HG02798 (cell line): ENCODE results near the gene ATOX1.
A peak's percentile ranks its signal among the peaks of the same experiment; 100 is the strongest.
"Not testable (repeated sequence)": the region's sequence is repeated elsewhere in the genome, so short reads cannot be mapped to it uniquely, and the experiment has no call there.

Experiments used
- ATAC-seq: cut with Tn5 transposase; IDR thresholded peaks from one replicate; pipeline ENCODE4 v1.9.1; 2021; ENCODE audit warnings: mild to moderate bottlenecking; ENCODE audit not compliant: unreplicated experiment, poor library complexity

ATOX1 gene

GRCh38 chr5:151758430-151759241 is at the start of gene ATOX1:
Gene ATOX1, minus strand, starts transcription at chr5:151758631. Its CDS starts 80 bp downstream, at chr5:151758551.
- ATAC-seq: peak; percentile 97

GRCh38 chr5:151805414-151806223 is 47.2 kb upstream of the ATOX1 start:
- ATAC-seq: no peak

GRCh38 chr5:151800532-151800931 is 42.1 kb upstream of the ATOX1 start:
- ATAC-seq: no peak

- ATAC-seq: no peak
These were observed 41.0 kb upstream of the ATOX1 start for GRCh38 chr5:151799407-151799806.

GRCh38 chr5:151798674-151799073 is 40.2 kb upstream of the ATOX1 start:
- no peak for ATAC-seq

- no peak for ATAC-seq
These were observed 37.0 kb upstream of the ATOX1 start for GRCh38 chr5:151795426-151795825.

- ATAC-seq: no peak
These were observed 34.9 kb upstream of the ATOX1 start for GRCh38 chr5:151793358-151793757.

- ATAC-seq: no peak
These were observed 29.4 kb upstream of the ATOX1 start for GRCh38 chr5:151787817-151788216.

- no peak for ATAC-seq
These were observed 28.0 kb upstream of the ATOX1 start for GRCh38 chr5:151786468-151786867.

- ATAC-seq: no peak
These were observed 25.7 kb upstream of the ATOX1 start for GRCh38 chr5:151784141-151784540.

GRCh38 chr5:151783664-151784063 is 25.2 kb upstream of the ATOX1 start:
- not testable (repeated sequence) for ATAC-seq

GRCh38 chr5:151781201-151781600 is 22.8 kb upstream of the ATOX1 start:
- ATAC-seq: no peak

GRCh38 chr5:151780348-151780747 is 21.9 kb upstream of the ATOX1 start:
- ATAC-seq: no peak

- no peak for ATAC-seq
These were observed 21.2 kb upstream of the ATOX1 start for GRCh38 chr5:151779531-151780125.

GRCh38 chr5:151775025-151775606 is 16.7 kb upstream of the ATOX1 start:
- ATAC-seq: no peak

- no peak for ATAC-seq
These were observed 15.5 kb upstream of the ATOX1 start for GRCh38 chr5:151773951-151774350.

- ATAC-seq: no peak
These were observed 14.6 kb upstream of the ATOX1 start for GRCh38 chr5:151772846-151773561.

GRCh38 chr5:151772029-151772845 is 13.8 kb upstream of the ATOX1 start:
- ATAC-seq: no peak
